ENCODE measurements around the gene HORMAD1. TPM values are rescaled to one million over a fixed set of nuclear protein-coding genes. Genes with fewer than 3 reads are reported as not detected.

Gene HORMAD1
- total and polyA plus RNA-seq, 2 donors (not counting 1 experiment from before 2014, with no cell fraction given): not detected

DNA sequence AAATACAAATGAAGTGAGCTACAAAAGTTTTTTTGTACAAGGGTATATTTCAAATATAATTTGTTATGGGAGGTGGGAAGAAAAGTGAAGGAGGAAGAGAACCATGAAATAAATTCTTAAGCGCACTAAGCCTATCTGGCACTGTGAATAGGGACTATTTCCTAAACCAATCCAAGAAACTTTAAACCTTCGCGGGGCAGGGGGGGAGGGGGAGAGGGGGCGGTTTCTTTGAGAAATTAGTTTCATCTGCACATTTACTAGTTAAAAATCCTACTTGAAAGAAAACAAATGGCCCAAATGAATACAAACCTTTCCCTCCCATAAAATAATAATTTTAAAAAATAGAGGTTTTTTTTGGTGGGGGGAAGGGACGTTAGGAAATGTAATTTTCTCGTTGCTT is 24.1 kb downstream of the HORMAD1 start:
- peak overlapping the region; percentile 29 for H3K9ac ChIP-seq (ENCODE audit: insufficient read depth, low read length)
- H3K27me3 ChIP-seq (ENCODE audit: control insufficient read depth, insufficient read depth, low read length): no peaks in the 10 kb centered on the region
- H4K20me1 ChIP-seq (ENCODE audit: control insufficient read depth, extremely low read depth, insufficient read depth, low read length): no peaks in the 10 kb centered on the region
- TF ChIP-seq, protein P1, sequence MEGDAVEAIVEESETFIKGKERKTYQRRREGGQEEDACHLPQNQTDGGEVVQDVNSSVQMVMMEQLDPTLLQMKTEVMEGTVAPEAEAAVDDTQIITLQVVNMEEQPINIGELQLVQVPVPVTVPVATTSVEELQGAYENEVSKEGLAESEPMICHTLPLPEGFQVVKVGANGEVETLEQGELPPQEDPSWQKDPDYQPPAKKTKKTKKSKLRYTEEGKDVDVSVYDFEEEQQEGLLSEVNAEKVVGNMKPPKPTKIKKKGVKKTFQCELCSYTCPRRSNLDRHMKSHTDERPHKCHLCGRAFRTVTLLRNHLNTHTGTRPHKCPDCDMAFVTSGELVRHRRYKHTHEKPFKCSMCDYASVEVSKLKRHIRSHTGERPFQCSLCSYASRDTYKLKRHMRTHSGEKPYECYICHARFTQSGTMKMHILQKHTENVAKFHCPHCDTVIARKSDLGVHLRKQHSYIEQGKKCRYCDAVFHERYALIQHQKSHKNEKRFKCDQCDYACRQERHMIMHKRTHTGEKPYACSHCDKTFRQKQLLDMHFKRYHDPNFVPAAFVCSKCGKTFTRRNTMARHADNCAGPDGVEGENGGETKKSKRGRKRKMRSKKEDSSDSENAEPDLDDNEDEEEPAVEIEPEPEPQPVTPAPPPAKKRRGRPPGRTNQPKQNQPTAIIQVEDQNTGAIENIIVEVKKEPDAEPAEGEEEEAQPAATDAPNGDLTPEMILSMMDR (conservative IDR thresholded peaks at IDR 0.05 in 1 of 2, IDR thresholded peaks at IDR 0.05 in 1 of 2; ENCODE audit: low read depth in 1 of 2, low read length in 2 of 2): no peak
- TF ChIP-seq EZH2 (IDR thresholded peaks at IDR 0.05; ENCODE audit: low read length, missing control alignments): no peak
- no peaks in the 10 kb centered on the region for H3K9me3 ChIP-seq (ENCODE audit: control insufficient read depth, insufficient read depth, low read depth, low read length)
- peak overlapping the region; percentile 93 for H3K4me2 ChIP-seq (ENCODE audit: extremely low read depth, insufficient read depth, low read length)
- no peaks in the 10 kb centered on the region for H3K36me3 ChIP-seq (ENCODE audit: control insufficient read depth, insufficient read depth, low read length)
- H3K4me3 ChIP-seq (replicated peaks in 1 of 4; ENCODE audit: control extremely low read depth in 1 of 4, insufficient read depth in 1 of 4, low read depth in 3 of 4, low read length in 4 of 4): peak overlapping the region; percentile 64 to 88 (median 80)
- H3K27ac ChIP-seq (ENCODE audit: insufficient read depth, low read length): peak overlapping the region; percentile 56
- peak in 1 of 2 donors; percentile 5 for DNase-seq (ENCODE audit: low read depth in 2 of 2)
- H2AFZ ChIP-seq (ENCODE audit: low read length): peak overlapping the region; percentile 70
- H3K4me1 ChIP-seq (ENCODE audit: control insufficient read depth, extremely low read depth, insufficient read depth, low read length): no peaks in the 10 kb centered on the region
- H3K79me2 ChIP-seq (ENCODE audit: control insufficient read depth, insufficient read depth, low read length): peaks cover 4% of the 10 kb centered on the region

GRCh38 chr1:150696162-150696561 is 24.5 kb downstream of the HORMAD1 start:
- Histone ChIP-seq H3K9ac (ENCODE audit: insufficient read depth, low read length) (no peak overlapping the region), H3K4me1 (ENCODE audit: control insufficient read depth, extremely low read depth, insufficient read depth, low read length) (no peaks in the 10 kb centered on the region), H3K27me3 (ENCODE audit: control insufficient read depth, insufficient read depth, low read length) (no peaks in the 10 kb centered on the region), H4K20me1 (ENCODE audit: control insufficient read depth, extremely low read depth, insufficient read depth, low read length) (no peaks in the 10 kb centered on the region), H3K36me3 (ENCODE audit: control insufficient read depth, insufficient read depth, low read length) (no peaks in the 10 kb centered on the region), H3K4me3 (replicated peaks in 1 of 4; ENCODE audit: control extremely low read depth in 1 of 4, insufficient read depth in 1 of 4, low read depth in 3 of 4, low read length in 4 of 4) (peak overlapping the region; percentile 64 to 88 (median 80)), H3K4me2 (ENCODE audit: extremely low read depth, insufficient read depth, low read length) (peak overlapping the region; percentile 93), H3K9me3 (ENCODE audit: control insufficient read depth, insufficient read depth, low read depth, low read length) (no peaks in the 10 kb centered on the region), H3K79me2 (ENCODE audit: control insufficient read depth, insufficient read depth, low read length) (peaks cover 4% of the 10 kb centered on the region), H2AFZ (ENCODE audit: low read length) (no peak overlapping the region), H3K27ac (ENCODE audit: insufficient read depth, low read length) (no peak overlapping the region)
- TF ChIP-seq, protein P1 (conservative IDR thresholded peaks at IDR 0.05 in 1 of 2, IDR thresholded peaks at IDR 0.05 in 1 of 2; ENCODE audit: low read depth in 1 of 2, low read length in 2 of 2): no peak
- no peak for TF ChIP-seq EZH2 (IDR thresholded peaks at IDR 0.05; ENCODE audit: low read length, missing control alignments)
- no peak for DNase-seq (ENCODE audit: low read depth in 2 of 2)

DNA sequence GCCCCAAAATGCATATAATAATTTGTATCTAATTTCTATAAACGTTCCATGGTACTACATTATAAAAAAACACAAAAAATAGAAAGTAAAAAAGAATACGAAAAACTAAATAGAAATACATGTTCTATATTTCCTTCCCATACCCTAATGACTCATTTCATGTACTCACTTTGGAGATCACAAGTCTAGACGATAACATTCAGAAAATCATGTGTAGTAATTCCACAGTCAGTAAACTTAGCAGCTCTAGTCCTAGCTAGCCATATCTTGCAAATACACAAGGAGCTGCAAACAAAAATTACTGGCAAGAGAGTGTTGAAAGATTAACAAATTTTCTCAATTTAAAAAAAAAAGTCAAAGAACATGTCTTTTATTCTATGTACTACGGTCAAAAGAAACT is 25.1 kb downstream of the HORMAD1 start:
- H3K27ac ChIP-seq (ENCODE audit: insufficient read depth, low read length): no peak overlapping the region
- no peak overlapping the region for H3K4me2 ChIP-seq (ENCODE audit: extremely low read depth, insufficient read depth, low read length)
- H2AFZ ChIP-seq (ENCODE audit: low read length): no peak overlapping the region
- H3K9ac ChIP-seq (ENCODE audit: insufficient read depth, low read length): no peak overlapping the region
- H3K4me1 ChIP-seq (ENCODE audit: control insufficient read depth, extremely low read depth, insufficient read depth, low read length): no peaks in the 10 kb centered on the region
- no peaks in the 10 kb centered on the region for H4K20me1 ChIP-seq (ENCODE audit: control insufficient read depth, extremely low read depth, insufficient read depth, low read length)
- H3K4me3 ChIP-seq (replicated peaks in 1 of 4; ENCODE audit: control extremely low read depth in 1 of 4, insufficient read depth in 1 of 4, low read depth in 3 of 4, low read length in 4 of 4): peak overlapping the region in 1 of 4 experiments; percentile 13
- no peaks in the 10 kb centered on the region for H3K27me3 ChIP-seq (ENCODE audit: control insufficient read depth, insufficient read depth, low read length)
- DNase-seq (ENCODE audit: low read depth in 2 of 2): peak in 1 of 2 donors; percentile 5
- TF ChIP-seq EZH2 (IDR thresholded peaks at IDR 0.05; ENCODE audit: low read length, missing control alignments): no peak
- TF ChIP-seq, protein P1 (conservative IDR thresholded peaks at IDR 0.05 in 1 of 2, IDR thresholded peaks at IDR 0.05 in 1 of 2; ENCODE audit: low read depth in 1 of 2, low read length in 2 of 2): no peak
- no peaks in the 10 kb centered on the region for H3K9me3 ChIP-seq (ENCODE audit: control insufficient read depth, insufficient read depth, low read depth, low read length)
- H3K36me3 ChIP-seq (ENCODE audit: control insufficient read depth, insufficient read depth, low read length): peaks cover under 1% of the 10 kb centered on the region
- H3K79me2 ChIP-seq (ENCODE audit: control insufficient read depth, insufficient read depth, low read length): peaks cover 4% of the 10 kb centered on the region

Measured in fibroblast of lung (primary cell).